CD4-positive, alpha-beta T cell (primary cell): ENCODE results near the gene ADAMTS17. TPM values are rescaled to one million over a fixed set of nuclear protein-coding genes. Genes with fewer than 3 reads are reported as not detected.

ENCODE experiments used
- ATAC-seq: fragments of 200-7000 bp; cut with Tn5 transposase; one replicate; pipeline ENCODE4 v1.10.0; 2022; ENCODE audit warnings: mild to moderate bottlenecking; ENCODE audit not compliant: poor library complexity
- CTCF ChIA-PET: fragments of 350-600 bp; sonication (Branson Sonifier 250); formaldehyde crosslinking; loops from one replicate; lab custom pipeline; 2021; ENCODE audit warnings: antibody characterized with exemption, inconsistent platforms; lab: Charles Lee
- POLR2A ChIA-PET: fragments of 350-600 bp; sonication (Branson Sonifier 250); formaldehyde crosslinking; loops from one replicate; lab custom pipeline; 2021; ENCODE audit warnings: antibody characterized with exemption, inconsistent platforms; lab: Charles Lee
- DNase-seq, 14 experiments: peaks; one replicate each; pipeline ENCODE4 v3.0.0-alpha.2; 2013 to 2020; ENCODE audit warnings: mixed read lengths in 2 of 14
- H3K27ac ChIP-seq, 2 donors: one replicate each; pipeline versions ENCODE4 v1.5.1 to v1.7.0; 2013; ENCODE audit warnings: low read length in 2 of 2, low read depth in 1 of 2, mild to moderate bottlenecking in 1 of 2
- H3K27me3 ChIP-seq, 2 experiments: 1 replicate in 1 of 2; 2 replicates in 1 of 2; pipeline versions ENCODE4 v1.6.1 to v1.7.0; 2013; ENCODE audit warnings: low read length in 2 of 2, control low read depth in 1 of 2, mild to moderate bottlenecking in 1 of 2, moderate library complexity in 1 of 2; ENCODE audit not compliant: insufficient read depth in 2 of 2, control insufficient read depth in 1 of 2
- H3K36me3 ChIP-seq: one replicate; pipeline ENCODE4 v1.6.1; 2013; ENCODE audit warnings: low read length, control low read depth; ENCODE audit not compliant: insufficient read depth
- H3K4me1 ChIP-seq: one replicate; pipeline ENCODE4 v1.6.1; 2013; ENCODE audit warnings: low read length, control low read depth; ENCODE audit not compliant: insufficient read depth
- H3K4me3 ChIP-seq: one replicate; pipeline ENCODE4 v1.5.1; 2013; ENCODE audit warnings: mild to moderate bottlenecking, low read length, moderate library complexity
- H3K9me3 ChIP-seq, 2 experiments: 1 replicate in 1 of 2; 2 replicates in 1 of 2; pipeline versions ENCODE4 v1.6.1 to v1.7.0; 2013; ENCODE audit warnings: low read length in 2 of 2, mild to moderate bottlenecking in 2 of 2, control low read depth in 1 of 2, moderate library complexity in 1 of 2; ENCODE audit not compliant: control insufficient read depth in 1 of 2, insufficient read depth in 1 of 2
- H3K27ac Mint-ChIP-seq: one replicate; pipeline ENCODE4 v1.8.0; 2020; ENCODE audit warnings: mixed read lengths
- H3K27me3 Mint-ChIP-seq: one replicate; pipeline ENCODE4 v1.8.0; 2021; ENCODE audit warnings: mixed read lengths
- H3K36me3 Mint-ChIP-seq: one replicate; pipeline ENCODE4 v1.8.0; 2021; ENCODE audit warnings: low read depth, mixed read lengths
- H3K4me1 Mint-ChIP-seq: one replicate; pipeline ENCODE4 v1.8.0; 2021; ENCODE audit warnings: low read depth, mixed read lengths
- H3K4me3 Mint-ChIP-seq: one replicate; pipeline ENCODE4 v1.8.0; 2020; ENCODE audit warnings: mild to moderate bottlenecking, mixed read lengths
- H3K9me3 Mint-ChIP-seq: one replicate; pipeline ENCODE4 v1.8.0; 2020; ENCODE audit warnings: mixed read lengths
- intact Hi-C, 2 experiments: fragments of 100-400 bp; cut with DNase I in 1 of 2; cut with micrococcal nuclease in 1 of 2; formaldehyde crosslinking; loops; one replicate each; pipeline versions ENCODE4 v1.15.1 to v1.9.0; 2023 to 2025; cut with DNase I, micrococcal nuclease
- total RNA-seq, 174 experiments: library from RNA in 2 of 174; stranded (reverse) in 2 of 174; gene quantifications; one replicate each; pipeline ENCODE4 v1.2.3 and lab custom pipeline; 2021 to 2026
- TF ChIP-seq, protein P1 (sequence below): fragments of 200-600 bp; IDR thresholded peaks from one replicate; pipeline ENCODE4 v1.8.0; 2022; ENCODE audit warnings: antibody characterized with exemption, mild to moderate bottlenecking

Gene ADAMTS17
- total RNA-seq, 2 experiments from 2014 or later = 9.9 to 13.2 TPM

DNA sequence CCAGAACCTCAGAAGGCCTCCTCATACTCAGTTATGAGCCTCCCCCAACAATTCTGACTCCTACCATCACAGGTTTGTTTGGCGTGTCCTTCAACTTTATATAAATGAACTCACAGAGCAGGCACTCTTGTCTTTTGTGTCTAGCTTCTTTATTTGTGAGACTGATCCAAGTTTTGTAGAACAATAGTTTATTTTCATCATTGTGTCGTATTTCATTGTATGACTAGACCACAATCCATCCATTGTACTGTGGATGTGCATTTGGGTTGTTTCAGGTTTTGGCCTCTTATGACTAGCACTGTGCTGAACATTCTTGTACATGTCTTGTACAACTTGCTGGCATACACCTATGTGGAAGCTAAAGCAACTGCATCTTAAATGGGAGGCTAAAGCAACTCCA is 315.7 kb downstream of the ADAMTS17 start:
- Mint-ChIP-seq H3K9me3 (peaks cover 8% of the 10 kb centered on the region), H3K4me1 (no peaks in the 10 kb centered on the region), H3K36me3 (peaks cover 27% of the 10 kb centered on the region), H3K27me3 (no peaks in the 10 kb centered on the region), H3K4me3 (no peak overlapping the region), H3K27ac (no peak overlapping the region)
- no peak overlapping the region for H3K4me3 ChIP-seq
- ChIA-PET CTCF (no interaction called here), POLR2A (no interaction called here)
- no peak for ATAC-seq
- no peaks in the 10 kb centered on the region for H3K27me3 ChIP-seq
- intact Hi-C loops = no loop called here
- H3K27ac ChIP-seq = no peak overlapping the region
- H3K9me3 ChIP-seq = peaks cover 15 to 27% of the 10 kb centered on the region in 2 experiments
- DNase-seq = no peak
- no peaks in the 10 kb centered on the region for H3K36me3 ChIP-seq
- H3K4me1 ChIP-seq = no peaks in the 10 kb centered on the region
- TF ChIP-seq, protein P1, sequence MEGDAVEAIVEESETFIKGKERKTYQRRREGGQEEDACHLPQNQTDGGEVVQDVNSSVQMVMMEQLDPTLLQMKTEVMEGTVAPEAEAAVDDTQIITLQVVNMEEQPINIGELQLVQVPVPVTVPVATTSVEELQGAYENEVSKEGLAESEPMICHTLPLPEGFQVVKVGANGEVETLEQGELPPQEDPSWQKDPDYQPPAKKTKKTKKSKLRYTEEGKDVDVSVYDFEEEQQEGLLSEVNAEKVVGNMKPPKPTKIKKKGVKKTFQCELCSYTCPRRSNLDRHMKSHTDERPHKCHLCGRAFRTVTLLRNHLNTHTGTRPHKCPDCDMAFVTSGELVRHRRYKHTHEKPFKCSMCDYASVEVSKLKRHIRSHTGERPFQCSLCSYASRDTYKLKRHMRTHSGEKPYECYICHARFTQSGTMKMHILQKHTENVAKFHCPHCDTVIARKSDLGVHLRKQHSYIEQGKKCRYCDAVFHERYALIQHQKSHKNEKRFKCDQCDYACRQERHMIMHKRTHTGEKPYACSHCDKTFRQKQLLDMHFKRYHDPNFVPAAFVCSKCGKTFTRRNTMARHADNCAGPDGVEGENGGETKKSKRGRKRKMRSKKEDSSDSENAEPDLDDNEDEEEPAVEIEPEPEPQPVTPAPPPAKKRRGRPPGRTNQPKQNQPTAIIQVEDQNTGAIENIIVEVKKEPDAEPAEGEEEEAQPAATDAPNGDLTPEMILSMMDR = no peak

DNA sequence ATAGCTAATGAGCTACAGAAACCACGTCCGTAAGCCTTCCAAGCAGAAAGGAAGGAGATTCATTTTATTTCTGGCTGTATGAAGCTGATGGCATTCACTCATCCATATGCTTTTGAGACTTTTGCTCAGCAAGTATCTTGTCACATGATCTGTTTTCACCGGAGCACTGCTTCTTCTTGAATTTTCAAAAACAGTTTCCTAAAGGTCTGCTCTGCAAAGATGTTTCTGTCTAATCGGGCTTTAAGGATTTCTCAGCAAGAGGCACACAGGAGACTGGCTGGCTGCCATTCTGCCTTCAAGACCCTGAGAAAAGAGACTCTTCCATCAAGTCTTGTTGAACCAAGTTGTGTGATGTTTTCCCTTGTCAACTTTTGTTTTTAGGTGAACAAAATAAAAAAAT is 319.0 kb downstream of the ADAMTS17 start:
- no peaks in the 10 kb centered on the region for H3K4me1 Mint-ChIP-seq
- DNase-seq (no peak), ATAC-seq (no peak)
- Histone ChIP-seq H3K4me1 (no peaks in the 10 kb centered on the region), H3K4me3 (no peak overlapping the region), H3K9me3 (peaks cover 5 to 6% of the 10 kb centered on the region in 2 experiments), H3K36me3 (no peaks in the 10 kb centered on the region), H3K27me3 (no peaks in the 10 kb centered on the region), H3K27ac (no peak overlapping the region)
- H3K27me3 Mint-ChIP-seq = no peaks in the 10 kb centered on the region
- TF ChIP-seq, protein P1 = no peak
- H3K27ac Mint-ChIP-seq = no peak overlapping the region
- peaks cover 12% of the 10 kb centered on the region for H3K36me3 Mint-ChIP-seq
- ChIA-PET POLR2A (no interaction called here), CTCF (no interaction called here)
- intact Hi-C loops = no loop called here
- peaks cover 5% of the 10 kb centered on the region for H3K9me3 Mint-ChIP-seq
- H3K4me3 Mint-ChIP-seq = no peak overlapping the region

DNA sequence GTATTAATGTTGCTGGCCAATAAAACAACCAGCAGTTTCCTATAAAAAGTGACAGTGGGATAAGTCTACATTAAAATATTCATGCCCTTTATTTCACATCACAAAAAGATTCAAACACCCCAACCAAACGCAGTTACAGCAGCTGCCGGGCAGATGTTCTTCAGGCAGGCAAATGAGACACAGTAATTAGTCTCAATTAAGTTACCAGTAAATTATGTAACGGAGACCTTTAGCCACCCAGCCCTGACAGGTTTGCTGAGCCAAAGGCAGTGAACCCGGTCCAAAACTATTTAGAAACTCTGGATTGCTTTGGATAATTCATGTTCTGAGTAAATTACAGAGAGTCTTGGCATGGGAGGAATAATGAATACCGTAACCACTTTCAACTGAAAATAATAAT is 319.4 kb downstream of the ADAMTS17 start:
- H3K4me1 ChIP-seq = no peaks in the 10 kb centered on the region
- H3K9me3 ChIP-seq = peaks cover 3 to 5% of the 10 kb centered on the region in 2 experiments
- DNase-seq (no peak), ATAC-seq (no peak)
- intact Hi-C loops = no loop called here
- no peaks in the 10 kb centered on the region for H3K27me3 Mint-ChIP-seq
- TF ChIP-seq, protein P1 = no peak
- H3K36me3 ChIP-seq = no peaks in the 10 kb centered on the region
- ChIA-PET POLR2A (no interaction called here), CTCF (no interaction called here)
- H3K36me3 Mint-ChIP-seq = peaks cover 12% of the 10 kb centered on the region
- H3K4me1 Mint-ChIP-seq = no peaks in the 10 kb centered on the region
- peaks cover 5% of the 10 kb centered on the region for H3K9me3 Mint-ChIP-seq
- H3K27me3 ChIP-seq = no peaks in the 10 kb centered on the region
- no peak overlapping the region for H3K4me3 Mint-ChIP-seq
- no peak overlapping the region for H3K27ac ChIP-seq
- H3K27ac Mint-ChIP-seq = no peak overlapping the region
- no peak overlapping the region for H3K4me3 ChIP-seq
